A673 (cell line): Measurements from ENCODE around the gene CDK5R2.

ENCODE experiments used
- EZH2 ChIP-seq: fragments of 200-600 bp; sonication (generic); IDR thresholded peaks from 2 replicates; pipeline ENCODE4 v1.6.1; 2017; ENCODE audit warnings: borderline replicate concordance, low read depth, mild to moderate bottlenecking, mixed read lengths, antibody characterized with exemption, low read length; ENCODE audit not compliant: poor library complexity, severe bottlenecking
- TF ChIP-seq, protein P1 (sequence below): fragments of 300-800, 200-600 bp; sonication (generic); conservative IDR thresholded peaks from 2 replicates; pipeline ENCODE4 v1.5.1; 2017; ENCODE audit warnings: low read depth, mild to moderate bottlenecking, antibody characterized with exemption, low read length, moderate library complexity, mixed read lengths

DNA sequence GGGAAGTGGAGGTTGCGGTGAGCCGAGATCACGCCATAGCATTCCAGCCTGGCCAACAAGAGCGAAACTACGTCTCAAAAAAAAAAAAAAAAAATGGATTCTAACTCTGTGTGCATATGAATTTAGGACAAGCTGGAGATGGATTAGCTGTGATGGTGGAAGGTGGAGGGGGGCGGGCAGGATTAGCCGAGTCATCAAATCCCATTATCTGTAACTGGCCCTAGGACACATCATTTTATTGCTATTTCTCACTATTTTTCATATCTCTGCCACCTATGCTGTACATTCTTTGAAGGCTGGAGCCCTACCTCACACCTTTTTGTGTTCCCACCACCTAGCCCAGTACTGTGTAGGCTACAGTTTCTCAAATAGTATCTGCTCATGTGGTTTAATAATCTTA is 7.3 kb upstream of the CDK5R2 start:
- no peak for TF ChIP-seq EZH2
- TF ChIP-seq, protein P1, sequence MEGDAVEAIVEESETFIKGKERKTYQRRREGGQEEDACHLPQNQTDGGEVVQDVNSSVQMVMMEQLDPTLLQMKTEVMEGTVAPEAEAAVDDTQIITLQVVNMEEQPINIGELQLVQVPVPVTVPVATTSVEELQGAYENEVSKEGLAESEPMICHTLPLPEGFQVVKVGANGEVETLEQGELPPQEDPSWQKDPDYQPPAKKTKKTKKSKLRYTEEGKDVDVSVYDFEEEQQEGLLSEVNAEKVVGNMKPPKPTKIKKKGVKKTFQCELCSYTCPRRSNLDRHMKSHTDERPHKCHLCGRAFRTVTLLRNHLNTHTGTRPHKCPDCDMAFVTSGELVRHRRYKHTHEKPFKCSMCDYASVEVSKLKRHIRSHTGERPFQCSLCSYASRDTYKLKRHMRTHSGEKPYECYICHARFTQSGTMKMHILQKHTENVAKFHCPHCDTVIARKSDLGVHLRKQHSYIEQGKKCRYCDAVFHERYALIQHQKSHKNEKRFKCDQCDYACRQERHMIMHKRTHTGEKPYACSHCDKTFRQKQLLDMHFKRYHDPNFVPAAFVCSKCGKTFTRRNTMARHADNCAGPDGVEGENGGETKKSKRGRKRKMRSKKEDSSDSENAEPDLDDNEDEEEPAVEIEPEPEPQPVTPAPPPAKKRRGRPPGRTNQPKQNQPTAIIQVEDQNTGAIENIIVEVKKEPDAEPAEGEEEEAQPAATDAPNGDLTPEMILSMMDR, result no peak
